ENCODE measurements around the gene CT45A9.

DNA sequence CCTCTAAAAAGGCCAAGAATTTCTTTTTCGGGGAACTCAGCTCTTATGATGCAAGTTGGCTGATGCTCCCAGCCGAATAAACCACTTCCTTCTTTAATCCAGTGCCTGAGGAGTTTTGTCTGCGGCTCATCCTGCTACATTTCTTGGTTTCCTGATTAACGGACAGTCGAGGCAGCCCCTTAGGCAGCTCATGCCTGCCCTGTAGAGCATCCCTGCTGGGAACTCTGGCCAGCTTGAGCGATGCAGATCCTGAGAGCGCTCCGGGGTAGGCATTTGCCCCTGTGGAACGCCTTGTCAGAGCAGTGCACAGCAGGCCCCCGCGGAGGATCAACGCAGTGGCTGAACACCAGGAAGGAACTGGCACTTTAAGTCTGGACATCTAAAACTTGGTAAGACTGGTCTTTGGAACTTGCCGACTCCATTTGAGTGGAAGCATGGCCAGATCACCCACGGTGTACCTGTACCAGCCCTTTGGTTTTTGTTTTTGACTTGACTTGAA lies 18.5 kb upstream of the CT45A9 start:
- no peak for TF ChIP-seq YY1 (IDR thresholded peaks at IDR 0.05)
- TF ChIP-seq, protein P1, sequence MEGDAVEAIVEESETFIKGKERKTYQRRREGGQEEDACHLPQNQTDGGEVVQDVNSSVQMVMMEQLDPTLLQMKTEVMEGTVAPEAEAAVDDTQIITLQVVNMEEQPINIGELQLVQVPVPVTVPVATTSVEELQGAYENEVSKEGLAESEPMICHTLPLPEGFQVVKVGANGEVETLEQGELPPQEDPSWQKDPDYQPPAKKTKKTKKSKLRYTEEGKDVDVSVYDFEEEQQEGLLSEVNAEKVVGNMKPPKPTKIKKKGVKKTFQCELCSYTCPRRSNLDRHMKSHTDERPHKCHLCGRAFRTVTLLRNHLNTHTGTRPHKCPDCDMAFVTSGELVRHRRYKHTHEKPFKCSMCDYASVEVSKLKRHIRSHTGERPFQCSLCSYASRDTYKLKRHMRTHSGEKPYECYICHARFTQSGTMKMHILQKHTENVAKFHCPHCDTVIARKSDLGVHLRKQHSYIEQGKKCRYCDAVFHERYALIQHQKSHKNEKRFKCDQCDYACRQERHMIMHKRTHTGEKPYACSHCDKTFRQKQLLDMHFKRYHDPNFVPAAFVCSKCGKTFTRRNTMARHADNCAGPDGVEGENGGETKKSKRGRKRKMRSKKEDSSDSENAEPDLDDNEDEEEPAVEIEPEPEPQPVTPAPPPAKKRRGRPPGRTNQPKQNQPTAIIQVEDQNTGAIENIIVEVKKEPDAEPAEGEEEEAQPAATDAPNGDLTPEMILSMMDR (IDR thresholded peaks at IDR 0.05; ENCODE audit: low read depth, low read length, missing input control) = no peak
- TF ChIP-seq TAF1 (conservative IDR thresholded peaks at IDR 0.05) = no peak
- TF ChIP-seq, protein P2, sequence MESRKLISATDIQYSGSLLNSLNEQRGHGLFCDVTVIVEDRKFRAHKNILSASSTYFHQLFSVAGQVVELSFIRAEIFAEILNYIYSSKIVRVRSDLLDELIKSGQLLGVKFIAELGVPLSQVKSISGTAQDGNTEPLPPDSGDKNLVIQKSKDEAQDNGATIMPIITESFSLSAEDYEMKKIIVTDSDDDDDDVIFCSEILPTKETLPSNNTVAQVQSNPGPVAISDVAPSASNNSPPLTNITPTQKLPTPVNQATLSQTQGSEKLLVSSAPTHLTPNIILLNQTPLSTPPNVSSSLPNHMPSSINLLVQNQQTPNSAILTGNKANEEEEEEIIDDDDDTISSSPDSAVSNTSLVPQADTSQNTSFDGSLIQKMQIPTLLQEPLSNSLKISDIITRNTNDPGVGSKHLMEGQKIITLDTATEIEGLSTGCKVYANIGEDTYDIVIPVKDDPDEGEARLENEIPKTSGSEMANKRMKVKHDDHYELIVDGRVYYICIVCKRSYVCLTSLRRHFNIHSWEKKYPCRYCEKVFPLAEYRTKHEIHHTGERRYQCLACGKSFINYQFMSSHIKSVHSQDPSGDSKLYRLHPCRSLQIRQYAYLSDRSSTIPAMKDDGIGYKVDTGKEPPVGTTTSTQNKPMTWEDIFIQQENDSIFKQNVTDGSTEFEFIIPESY (IDR thresholded peaks at IDR 0.05) = no peak
- TF ChIP-seq GABPA (IDR thresholded peaks at IDR 0.05 in 1 of 2, conservative IDR thresholded peaks at IDR 0.05 in 1 of 2) = no peak
- no peak for TF ChIP-seq FOXA1 (IDR thresholded peaks at IDR 0.05)
- no peak for TF ChIP-seq MAX (IDR thresholded peaks at IDR 0.05)
- no peak for TF ChIP-seq HNF4A (conservative IDR thresholded peaks at IDR 0.05)
- no peak for TF ChIP-seq RAD21 (IDR thresholded peaks at IDR 0.05)
- no peak for TF ChIP-seq EGR1 (IDR thresholded peaks at IDR 0.05; ENCODE audit: low read depth in 2 of 2)
- TF ChIP-seq, protein P3, sequence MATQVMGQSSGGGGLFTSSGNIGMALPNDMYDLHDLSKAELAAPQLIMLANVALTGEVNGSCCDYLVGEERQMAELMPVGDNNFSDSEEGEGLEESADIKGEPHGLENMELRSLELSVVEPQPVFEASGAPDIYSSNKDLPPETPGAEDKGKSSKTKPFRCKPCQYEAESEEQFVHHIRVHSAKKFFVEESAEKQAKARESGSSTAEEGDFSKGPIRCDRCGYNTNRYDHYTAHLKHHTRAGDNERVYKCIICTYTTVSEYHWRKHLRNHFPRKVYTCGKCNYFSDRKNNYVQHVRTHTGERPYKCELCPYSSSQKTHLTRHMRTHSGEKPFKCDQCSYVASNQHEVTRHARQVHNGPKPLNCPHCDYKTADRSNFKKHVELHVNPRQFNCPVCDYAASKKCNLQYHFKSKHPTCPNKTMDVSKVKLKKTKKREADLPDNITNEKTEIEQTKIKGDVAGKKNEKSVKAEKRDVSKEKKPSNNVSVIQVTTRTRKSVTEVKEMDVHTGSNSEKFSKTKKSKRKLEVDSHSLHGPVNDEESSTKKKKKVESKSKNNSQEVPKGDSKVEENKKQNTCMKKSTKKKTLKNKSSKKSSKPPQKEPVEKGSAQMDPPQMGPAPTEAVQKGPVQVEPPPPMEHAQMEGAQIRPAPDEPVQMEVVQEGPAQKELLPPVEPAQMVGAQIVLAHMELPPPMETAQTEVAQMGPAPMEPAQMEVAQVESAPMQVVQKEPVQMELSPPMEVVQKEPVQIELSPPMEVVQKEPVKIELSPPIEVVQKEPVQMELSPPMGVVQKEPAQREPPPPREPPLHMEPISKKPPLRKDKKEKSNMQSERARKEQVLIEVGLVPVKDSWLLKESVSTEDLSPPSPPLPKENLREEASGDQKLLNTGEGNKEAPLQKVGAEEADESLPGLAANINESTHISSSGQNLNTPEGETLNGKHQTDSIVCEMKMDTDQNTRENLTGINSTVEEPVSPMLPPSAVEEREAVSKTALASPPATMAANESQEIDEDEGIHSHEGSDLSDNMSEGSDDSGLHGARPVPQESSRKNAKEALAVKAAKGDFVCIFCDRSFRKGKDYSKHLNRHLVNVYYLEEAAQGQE (IDR thresholded peaks at IDR 0.05) = no peak
